Hematopoietic multipotent progenitor cell treated with erythropoietin and hydrocortisone succinate and interleukin-3 and kit ligand, for 6 days (in vitro differentiated cells): ENCODE results near the gene STXBP6.

ENCODE experiments used
- DNase-seq: peaks from one replicate; pipeline ENCODE4 v3.0.0-alpha.2; 2015

Gene STXBP6

DNA sequence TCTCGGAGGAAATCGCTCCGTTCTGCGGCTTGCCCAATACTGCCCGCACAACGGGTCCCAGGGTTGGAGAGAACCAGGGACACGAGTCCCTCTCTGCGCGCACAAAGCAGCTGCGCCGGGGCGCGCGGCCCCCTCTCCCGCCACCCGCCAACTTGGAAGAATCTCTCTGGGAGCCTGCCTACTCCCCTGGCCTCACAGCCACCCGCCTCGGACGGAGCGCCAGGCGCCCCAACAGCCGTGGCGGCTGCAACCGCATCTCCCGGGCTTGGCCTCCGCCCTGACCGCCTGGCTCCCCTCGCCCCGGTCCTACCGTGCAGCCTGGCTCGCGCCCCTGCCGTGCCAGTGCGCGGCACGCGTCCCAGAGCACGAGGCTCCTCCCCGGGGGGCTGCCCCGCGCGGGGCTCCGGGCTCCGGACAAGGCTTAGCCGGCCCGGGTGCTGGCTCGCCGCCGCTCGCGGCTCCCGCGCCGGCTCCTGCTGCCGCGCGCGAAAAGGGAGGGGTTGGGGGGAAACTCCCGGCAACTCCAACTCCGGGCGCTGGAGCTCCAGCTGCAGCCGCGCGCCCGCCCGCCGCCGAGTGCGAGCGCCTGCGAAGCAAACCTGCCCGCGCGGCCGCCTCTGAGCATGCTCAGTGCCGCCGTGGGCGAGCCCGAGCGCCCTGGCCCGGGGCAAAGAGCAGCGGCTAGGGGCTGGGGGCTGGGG, at the start of gene STXBP6:
TSS of gene STXBP6 (minus strand) at position 580 of the 701 bp plus-strand sequence. CDS start 75,329 bp downstream, outside the sequence.
- DNase-seq, result peak; percentile 60

DNA sequence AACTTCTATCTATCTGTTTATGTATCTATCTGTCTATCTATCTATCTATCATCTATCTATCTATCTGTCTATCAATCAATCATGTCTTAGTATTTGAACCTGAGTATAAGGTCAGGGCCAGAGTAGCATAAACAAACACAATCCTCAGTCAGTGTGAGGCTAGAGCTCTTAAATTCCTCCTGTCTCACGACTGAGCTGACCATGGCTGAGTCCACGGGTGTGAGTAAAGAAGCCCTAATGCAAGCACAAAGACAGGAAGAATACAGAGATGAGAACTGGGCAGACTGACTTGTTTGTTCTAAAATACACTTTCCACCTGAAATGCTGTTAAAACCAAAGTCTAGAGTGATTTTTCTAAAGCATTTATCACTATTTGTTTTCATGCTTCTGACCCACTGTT, 47.2 kb upstream of the STXBP6 start:
- DNase-seq, result no peak

GRCh38 chr14:25095736-25096437, 45.9 kb upstream of the STXBP6 start:
- DNase-seq, result peak; percentile 10

GRCh38 chr14:25094171-25094907, 44.4 kb upstream of the STXBP6 start:
- DNase-seq, result no peak

GRCh38 chr14:25092258-25092740, 42.4 kb upstream of the STXBP6 start:
- no peak for DNase-seq

DNA sequence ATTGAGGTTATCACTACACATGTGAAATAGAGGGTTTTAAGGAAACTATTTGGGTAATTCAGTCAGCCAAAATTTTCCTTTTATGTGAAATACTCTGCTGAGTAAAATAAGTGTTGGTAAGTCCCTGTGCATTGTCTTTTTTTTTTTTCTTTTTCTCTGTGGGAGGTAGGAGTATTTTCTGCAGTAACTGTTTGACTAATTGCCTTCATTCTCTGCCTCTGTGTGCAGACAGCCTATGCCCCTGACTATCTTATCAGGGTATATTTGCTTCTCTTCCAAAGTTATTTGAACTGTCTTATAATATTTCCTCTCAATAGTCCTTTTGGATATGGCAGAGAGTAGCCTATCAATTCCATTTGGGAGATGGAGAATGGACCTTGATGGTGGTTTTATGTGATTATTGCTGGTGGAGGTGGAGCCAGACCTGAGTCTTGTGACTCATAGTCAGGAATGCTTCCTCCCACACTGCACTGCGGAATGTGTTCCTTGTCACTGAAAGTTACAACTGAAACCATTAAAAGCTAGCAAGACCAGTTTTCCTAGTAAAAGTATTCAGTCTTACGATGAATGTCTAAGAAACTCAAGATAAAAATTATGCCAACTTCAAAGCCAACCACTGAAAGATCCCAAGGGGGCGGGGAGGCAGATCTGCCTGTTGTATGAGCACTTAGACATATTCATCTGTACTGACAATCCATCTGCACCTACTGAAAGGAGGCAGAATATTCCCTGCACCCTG, 40.9 kb upstream of the STXBP6 start:
- DNase-seq, result no peak

- no peak for DNase-seq
These were observed 40.3 kb upstream of the STXBP6 start for GRCh38 chr14:25090256-25090655.

GRCh38 chr14:25089496-25089895, 39.5 kb upstream of the STXBP6 start:
- DNase-seq, result no peak

DNA sequence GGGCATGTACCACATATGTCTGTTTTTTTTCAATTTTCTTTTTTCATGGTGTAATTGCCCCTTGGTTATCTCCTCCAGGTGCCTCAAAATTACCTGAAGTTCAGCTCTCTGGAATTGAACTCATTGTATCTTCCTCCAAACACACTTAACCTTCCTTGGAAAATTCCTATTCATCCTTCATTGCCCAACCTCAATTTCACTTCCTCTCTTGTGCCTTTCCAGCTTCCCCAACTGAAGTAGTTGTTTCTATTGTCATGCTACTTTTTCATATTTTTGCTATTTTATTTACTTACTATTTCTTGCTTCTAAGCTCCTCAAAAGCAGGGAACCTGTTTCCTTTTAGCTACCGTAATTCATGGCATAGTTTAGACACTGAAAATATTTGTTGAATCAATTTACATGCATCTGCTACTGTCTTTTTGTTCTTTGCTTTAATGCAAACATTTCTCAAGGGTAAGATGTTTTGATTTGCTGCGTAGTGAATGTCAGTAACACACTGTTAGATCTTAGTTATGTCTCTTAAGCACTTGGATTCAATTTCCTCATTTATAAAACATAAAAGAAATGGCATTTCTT, 37.0 kb upstream of the STXBP6 start:
- no peak for DNase-seq

- no peak for DNase-seq
These were observed 36.1 kb upstream of the STXBP6 start for GRCh38 chr14:25086081-25086480.

GRCh38 chr14:25080682-25081081, 30.7 kb upstream of the STXBP6 start:
- no peak for DNase-seq

- no peak for DNase-seq
These were observed 29.4 kb upstream of the STXBP6 start for GRCh38 chr14:25079311-25079710.

- no peak for DNase-seq
These were observed 24.2 kb upstream of the STXBP6 start for GRCh38 chr14:25074099-25074685.

DNA sequence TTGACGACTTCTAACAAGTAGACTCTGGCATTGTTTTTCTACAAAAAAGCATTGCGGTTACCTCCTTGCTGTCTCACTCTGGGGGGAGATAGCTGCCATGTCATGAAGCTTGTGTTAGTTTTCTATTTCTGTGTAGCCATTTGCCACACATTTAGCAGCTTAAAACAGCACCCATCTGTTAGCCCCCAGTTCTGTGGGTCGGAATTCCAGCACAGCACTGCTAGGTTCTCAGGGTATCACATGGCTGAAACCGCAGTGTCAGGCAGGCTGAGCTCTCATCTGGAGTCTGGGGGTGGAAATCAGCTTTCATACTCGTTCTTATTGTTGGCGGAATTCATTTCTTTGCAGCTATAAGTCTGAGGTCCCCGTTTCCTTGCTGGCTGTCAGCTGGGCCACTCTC, 19.9 kb upstream of the STXBP6 start:
- no peak for DNase-seq

DNA sequence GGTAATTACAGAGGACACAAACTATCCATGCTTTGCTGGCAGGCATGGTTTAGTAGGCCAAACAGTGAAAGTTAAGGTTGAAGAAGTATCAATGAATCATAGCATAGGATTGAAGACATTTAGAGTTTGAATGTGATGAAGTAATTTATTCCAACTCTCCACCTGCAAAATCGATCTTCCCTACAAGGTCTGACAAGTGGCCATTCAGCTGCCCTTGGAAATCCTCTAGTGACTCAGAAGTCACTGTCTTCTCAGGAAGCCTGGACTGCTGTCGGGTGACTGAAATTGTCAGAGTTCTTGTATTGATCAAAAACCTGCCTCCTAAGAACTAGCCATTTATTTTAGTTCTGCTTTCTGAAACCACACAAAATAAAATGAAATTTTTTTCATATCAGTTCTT, 17.7 kb upstream of the STXBP6 start:
- no peak for DNase-seq

DNA sequence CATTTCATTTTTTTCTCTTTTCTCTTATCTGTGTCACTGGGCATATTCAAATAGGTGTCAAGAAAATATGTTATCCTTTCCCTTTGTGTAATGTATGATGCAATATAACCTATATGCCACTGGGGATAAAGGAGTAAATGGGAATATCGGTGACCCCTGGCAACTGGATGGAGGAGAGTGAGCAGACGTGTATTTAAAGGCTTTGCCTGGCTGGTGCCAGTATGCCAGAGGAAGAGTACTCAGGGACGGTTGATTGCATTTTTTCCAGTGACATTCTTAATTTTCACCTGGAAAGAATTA, 12.0 kb upstream of the STXBP6 start:
- DNase-seq, result no peak

DNA sequence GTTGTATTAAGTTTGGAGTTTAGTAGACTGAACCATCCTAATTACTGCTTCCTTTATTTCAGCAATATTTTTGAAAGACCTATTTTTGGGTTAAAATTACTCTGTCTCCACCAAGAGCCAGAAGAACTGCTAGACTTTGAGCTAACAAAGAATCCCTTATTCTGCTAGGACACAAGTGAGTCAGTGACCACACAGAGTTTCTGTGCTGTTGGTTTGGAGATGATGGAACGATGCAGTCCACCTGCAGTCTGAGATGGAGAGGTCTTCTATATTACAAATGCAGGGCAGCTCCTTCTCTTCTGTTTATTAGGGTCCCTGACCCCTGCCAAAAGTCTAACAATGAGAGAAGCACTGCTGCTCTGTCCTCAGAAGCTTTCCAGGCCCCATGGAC, 6.7 kb upstream of the STXBP6 start:
- no peak for DNase-seq

- no peak for DNase-seq
These were observed 6.2 kb upstream of the STXBP6 start for GRCh38 chr14:25055992-25056687.

- no peak for DNase-seq
These were observed 5.1 kb upstream of the STXBP6 start for GRCh38 chr14:25055005-25055404.

DNA sequence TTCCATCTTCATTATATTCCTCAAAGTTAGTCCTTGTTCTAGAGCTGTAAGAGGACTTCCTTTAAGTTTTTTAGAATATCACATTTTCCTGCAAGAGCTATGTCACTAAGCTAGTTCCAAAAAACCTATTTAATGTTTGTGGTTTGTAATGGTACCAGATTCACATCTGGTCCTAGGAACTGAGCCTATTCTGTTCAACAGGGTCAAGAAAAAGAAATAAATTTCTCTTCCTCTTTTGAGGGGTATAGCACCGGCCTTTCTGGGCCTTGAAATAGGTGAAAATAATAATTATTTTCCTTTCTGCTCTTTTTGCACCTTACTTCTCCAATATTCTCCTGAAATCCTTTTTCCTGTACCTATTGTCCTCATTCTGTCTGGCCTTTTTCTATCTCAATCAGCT, 3.6 kb upstream of the STXBP6 start:
- no peak for DNase-seq

- no peak for DNase-seq
These were observed 3.0 kb upstream of the STXBP6 start for GRCh38 chr14:25052921-25053320.

- DNase-seq, result no peak
These were observed 2.4 kb upstream of the STXBP6 start for GRCh38 chr14:25052385-25052784.
